ENCODE data around the gene TRPV4. TPM values are rescaled to one million over a fixed set of nuclear protein-coding genes. Genes with fewer than 3 reads are reported as not detected.

Gene TRPV4
- total and polyA plus RNA-seq, 2 experiments from 2014 or later, result 0.66 to 1.1 TPM

GRCh38 chr12:109836916-109837315 is 3.7 kb upstream of the TRPV4 start:
- no peaks in the 10 kb centered on the region for H3K36me3 Mint-ChIP-seq (ENCODE audit: low read depth)

More at GRCh38 chr12:109836916-109837315, 3.7 kb upstream of the TRPV4 start:
- no peak overlapping the region for H3K4me2 ChIP-seq
- ATAC-seq, result no peak
- H3K79me2 ChIP-seq (replicated peaks; ENCODE audit: insufficient read depth), result no peaks in the 10 kb centered on the region
- no peaks in the 10 kb centered on the region for H3F3A ChIP-seq (replicated peaks; ENCODE audit: low read depth)
- Mint-ChIP-seq H3K4me3 (no peak overlapping the region), H3K4me1 (peaks cover 13% of the 10 kb centered on the region), H3K9me3 (no peaks in the 10 kb centered on the region; the same call in 2 of the 3 replicates), H3K27ac (no peak overlapping the region), H3K27me3 (ENCODE audit: insufficient read depth, low read depth, poor library complexity) (peaks cover 21% of the 10 kb centered on the region)
- no peak overlapping the region for H3K27ac ChIP-seq (ENCODE audit: low read depth)
- H2AFZ ChIP-seq, result no peak overlapping the region
- no peak overlapping the region for H3K4me3 ChIP-seq
- TF ChIP-seq ZNF462 (CRISPR knock-in tag; IDR thresholded peaks at IDR 0.05) (no peak), STAT1 (IDR thresholded peaks at IDR 0.05; ENCODE audit: unreplicated experiment) (no peak), EZH2phosphoT487 (IDR thresholded peaks at IDR 0.05; ENCODE audit: unreplicated experiment) (no peak), POLR2AphosphoS5 (IDR thresholded peaks at IDR 0.05; ENCODE audit: low read depth) (no peak), JUNB (IDR thresholded peaks at IDR 0.05; ENCODE audit: unreplicated experiment) (no peak), REST (IDR thresholded peaks at IDR 0.05; ENCODE audit: unreplicated experiment) (no peak), NANOG (IDR thresholded peaks at IDR 0.05; ENCODE audit: borderline replicate concordance) (no peak), ZNF114 (CRISPR knock-in tag; IDR thresholded peaks at IDR 0.05) (no peak), CREB1 (CRISPR knock-in tag; IDR thresholded peaks at IDR 0.05; ENCODE audit: low read depth) (no peak), CTCF (conservative IDR thresholded peaks at IDR 0.05; ENCODE audit: low read depth in 2 of 2) (no peak), EZH2 (IDR thresholded peaks at IDR 0.05; ENCODE audit: low read depth, unreplicated experiment) (no peak), ZNF331 (CRISPR knock-in tag; IDR thresholded peaks at IDR 0.05; ENCODE audit: low read depth) (no peak), ETS1 (IDR thresholded peaks at IDR 0.05) (no peak)
- no peaks in the 10 kb centered on the region for H3K36me3 ChIP-seq (ENCODE audit: insufficient read depth)
- H3K9me2 ChIP-seq (ENCODE audit: insufficient read depth), result no peaks in the 10 kb centered on the region
- no peak for DNase-seq (ENCODE audit: low spot score)
- no peaks in the 10 kb centered on the region for H4K20me1 ChIP-seq (replicated peaks; ENCODE audit: insufficient read depth)
- H3K4me1 ChIP-seq (ENCODE audit: insufficient read depth), result no peaks in the 10 kb centered on the region; the same call in 1 of the 2 replicates
- H3K27me3 ChIP-seq (ENCODE audit: insufficient read depth), result no peaks in the 10 kb centered on the region

Data from GM23338 (cell line).